H1 (cell line): Measurements from ENCODE around the gene HSD3B1. TPM values are rescaled to one million over a fixed set of nuclear protein-coding genes. Genes with fewer than 3 reads are reported as not detected.

Source experiments
- CTCF ChIA-PET: fragments of 300-600 bp; sonication (Branson Sonifier 250); formaldehyde crosslinking; loops from one replicate; lab custom pipeline; 2021; ENCODE audit not compliant: partially characterized antibody; lab: Charles Lee
- POLR2A ChIA-PET: fragments of 300-600 bp; sonication (Branson Sonifier 250); formaldehyde crosslinking; loops from one replicate; lab custom pipeline; 2021; ENCODE audit warnings: inconsistent platforms; ENCODE audit not compliant: partially characterized antibody; lab: Charles Lee
- DNase-seq, 2 experiments: peaks; one replicate each; pipeline versions ENCODE4 v3.0.0 to v3.0.0-alpha.2; 2010 to 2022; ENCODE audit warnings: low spot score in 2 of 2, low read depth in 1 of 2, mixed read lengths in 1 of 2
- FAIRE-seq: peaks from 2 replicates; lab custom pipeline; 2011; peaks lifted over from hg19 to GRCh38; lab: Jason Lieb, UNC
- H2AFZ ChIP-seq: 2 replicates; pipeline ENCODE4 v1.8.1; 2012; ENCODE audit warnings: low read length, inconsistent platforms
- H2AK5ac ChIP-seq: 2 replicates; pipeline ENCODE4 v1.6.1; 2013; ENCODE audit warnings: low read depth, low read length
- H2BK120ac ChIP-seq: replicated peaks from 2 replicates; pipeline ENCODE3; 2013; ENCODE audit warnings: low read depth, low read length, inconsistent platforms
- H2BK12ac ChIP-seq: 2 replicates; pipeline ENCODE4 v1.6.1; 2013; ENCODE audit warnings: low read depth, low read length
- H2BK15ac ChIP-seq: 2 replicates; pipeline ENCODE4 v1.6.1; 2013; ENCODE audit warnings: low read length
- H2BK20ac ChIP-seq: 2 replicates; pipeline ENCODE4 v1.6.1; 2013; ENCODE audit warnings: low read length
- H2BK5ac ChIP-seq: 2 replicates; pipeline ENCODE4 v1.6.1; 2013; ENCODE audit warnings: low read depth, low read length
- H3K14ac ChIP-seq: 2 replicates; pipeline ENCODE4 v1.6.1; 2013; ENCODE audit warnings: inconsistent platforms; ENCODE audit not compliant: insufficient read length
- H3K18ac ChIP-seq: 2 replicates; pipeline ENCODE4 v1.6.1; 2013; ENCODE audit warnings: low read length; ENCODE audit errors: extremely low read depth
- H3K23ac ChIP-seq: 2 replicates; pipeline ENCODE4 v1.6.1; 2013; ENCODE audit warnings: inconsistent platforms; ENCODE audit not compliant: insufficient read length
- H3K23me2 ChIP-seq: 2 replicates; pipeline ENCODE4 v1.6.1; 2013; ENCODE audit warnings: low read depth, low read length
- H3K27ac ChIP-seq: 2 replicates; pipeline ENCODE4 v1.6.1; 2011; ENCODE audit warnings: low read depth, low read length, inconsistent platforms
- H3K27me3 ChIP-seq, 4 experiments: replicated peaks in 1 of 4; 1 replicate in 1 of 4; 2 replicates in 3 of 4; pipeline versions ENCODE4 v1.6.1 to v1.8.1; 2011 to 2013; ENCODE audit warnings: low read length in 3 of 4, mild to moderate bottlenecking in 3 of 4, inconsistent platforms in 2 of 4, mixed read lengths in 2 of 4, moderate library complexity in 1 of 4; ENCODE audit not compliant: control insufficient read depth in 3 of 4, insufficient read depth in 3 of 4; ENCODE audit errors: extremely low read depth in 1 of 4
- H3K36me3 ChIP-seq, 4 experiments: 2 replicates each; pipeline versions ENCODE4 v1.6.1 to v1.8.1; 2011 to 2013; ENCODE audit warnings: mild to moderate bottlenecking in 4 of 4, low read length in 3 of 4, moderate library complexity in 2 of 4, control low read depth in 1 of 4, inconsistent platforms in 1 of 4; ENCODE audit not compliant: insufficient read depth in 4 of 4, control insufficient read depth in 2 of 4
- H3K4ac ChIP-seq: replicated peaks from 2 replicates; pipeline ENCODE3; 2013; ENCODE audit warnings: low read length, low read depth, mixed read lengths, inconsistent platforms; ENCODE audit not compliant: insufficient read length
- H3K4me1 ChIP-seq, 4 experiments: replicated peaks in 1 of 4; 1 replicate in 1 of 4; 2 replicates in 3 of 4; pipeline versions ENCODE4 v1.6.1 to v1.8.1; 2011 to 2013; ENCODE audit warnings: low read length in 3 of 4, inconsistent platforms in 2 of 4, mixed read lengths in 1 of 4; ENCODE audit not compliant: insufficient read depth in 4 of 4, control insufficient read depth in 3 of 4
- H3K4me2 ChIP-seq, 2 experiments: 2 replicates each; pipeline versions ENCODE4 v1.6.1 to v1.8.1; 2011 to 2013; ENCODE audit warnings: low read depth in 2 of 2, low read length in 2 of 2, control low read depth in 1 of 2, inconsistent platforms in 1 of 2, mild to moderate bottlenecking in 1 of 2; ENCODE audit not compliant: insufficient read depth in 1 of 2
- H3K4me3 ChIP-seq, 4 experiments: fragments of 200-600, 300-600 bp in 1 of 4; sonication (generic), shearing (Covaris generic), sonication (Bioruptor Twin) in 1 of 4; 2 replicates each; pipeline versions ENCODE4 v1.5.1 to v1.8.1; 2011 to 2016; ENCODE audit warnings: low read length in 4 of 4, low read depth in 3 of 4, control low read depth in 2 of 4, inconsistent platforms in 2 of 4, mild to moderate bottlenecking in 2 of 4, mixed read lengths in 1 of 4, moderate library complexity in 1 of 4; ENCODE audit not compliant: insufficient read depth in 2 of 4; ENCODE audit errors: extremely low read depth in 1 of 4
- H3K56ac ChIP-seq: replicated peaks from 2 replicates; pipeline ENCODE3; 2013; ENCODE audit warnings: low read depth, mild to moderate bottlenecking, mixed read lengths, low read length, inconsistent platforms; ENCODE audit not compliant: insufficient read length
- H3K79me1 ChIP-seq: 2 replicates; pipeline ENCODE4 v1.6.1; 2013; ENCODE audit warnings: low read depth, low read length, control low read depth
- H3K79me2 ChIP-seq, 2 experiments: 2 replicates each; pipeline versions ENCODE4 v1.6.1 to v1.8.1; 2012 to 2013; ENCODE audit warnings: low read length in 2 of 2, mild to moderate bottlenecking in 2 of 2, inconsistent platforms in 1 of 2; ENCODE audit not compliant: insufficient read depth in 2 of 2, control insufficient read depth in 1 of 2
- H3K9ac ChIP-seq, 4 experiments: replicated peaks in 1 of 4; 1 replicate in 1 of 4; 2 replicates in 3 of 4; pipeline versions ENCODE4 v1.6.1 to v1.8.1; 2011 to 2013; ENCODE audit warnings: low read depth in 3 of 4, low read length in 3 of 4, control low read depth in 2 of 4, mild to moderate bottlenecking in 2 of 4, moderate library complexity in 2 of 4, inconsistent platforms in 1 of 4; ENCODE audit errors: extremely low read depth in 1 of 4
- H3K9me3 ChIP-seq, 2 experiments: 2 replicates each; pipeline versions ENCODE4 v1.6.1 to v1.8.1; 2012 to 2013; ENCODE audit warnings: mild to moderate bottlenecking in 2 of 2, moderate library complexity in 2 of 2, control low read depth in 1 of 2, inconsistent platforms in 1 of 2, low read depth in 1 of 2, low read length in 1 of 2, mixed read lengths in 1 of 2; ENCODE audit not compliant: insufficient read depth in 2 of 2
- H4K20me1 ChIP-seq, 2 experiments: replicated peaks in 1 of 2; 2 replicates each; pipeline versions ENCODE3 to v1.8.1; 2011 to 2013; ENCODE audit warnings: inconsistent platforms in 2 of 2, low read length in 2 of 2, mild to moderate bottlenecking in 1 of 2; ENCODE audit not compliant: insufficient read depth in 2 of 2, control insufficient read depth in 1 of 2
- H4K5ac ChIP-seq: 2 replicates; pipeline ENCODE4 v1.6.1; 2013; ENCODE audit warnings: low read length, low read depth, mixed read lengths, inconsistent platforms; ENCODE audit not compliant: insufficient read length
- H4K8ac ChIP-seq: 2 replicates; pipeline ENCODE4 v1.8.0; 2013; ENCODE audit warnings: mild to moderate bottlenecking, moderate library complexity, low read length, inconsistent platforms; ENCODE audit not compliant: insufficient read depth; ENCODE audit errors: extremely low read depth
- H4K91ac ChIP-seq: replicated peaks from 2 replicates; pipeline ENCODE3; 2013; ENCODE audit warnings: low read length, mixed read lengths, inconsistent platforms; ENCODE audit not compliant: insufficient read length
- SP1 ChIP-seq: IDR thresholded peaks from 2 replicates; pipeline ENCODE4 v1.6.1; 2011; ENCODE audit warnings: low read depth, low read length
- WGBS, 2 experiments: shearing (Covaris generic) in 1 of 2; methylation state at CpG; one replicate each; pipeline versions ENCODE4 v1.1.6 to v1.1.7; 2013 to 2015; ENCODE audit warnings: low lambda C conversion rate in 2 of 2, mixed read lengths in 2 of 2, inconsistent platforms in 1 of 2, low coverage in 1 of 2, missing lambda C conversion rate in 1 of 2; ENCODE audit not compliant: insufficient replicate concordance in 2 of 2, insufficient coverage in 1 of 2, insufficient read length in 1 of 2; ENCODE audit errors: extremely low coverage in 1 of 2, missing lambda C conversion rate in 1 of 2; 5-methylcytosine and 5-hydroxymethylcytosine counted together
- polyA plus RNA-seq, 7 experiments: library from polyadenylated mRNA; depleted of rRNA in 3 of 7; stranded (reverse) in 5 of 7; unstranded in 2 of 7; fragments of >200 nt in 5 of 7; fragments of 200-250 nt in 2 of 7; gene quantifications; 1 replicate in 5 of 7; 2 replicates in 1 of 7; 4 replicates in 1 of 7; pipeline versions ENCODE4 v1.2.1 to v1.2.3, GENCODE V29; 2011 to 2013; ENCODE audit warnings: missing spikeins in 2 of 7, mixed read lengths in 2 of 7
- total RNA-seq: library from RNA; stranded (reverse); fragmentation: NEBNext Ultra II Directional; extraction: Animal tissue kit (Norgen Biotek cat#: 25700); gene quantifications from 2 replicates; pipeline ENCODE4 v1.2.1, GENCODE V29; 2021
- TF ChIP-seq, protein P1 (sequence below): IDR thresholded peaks from 2 replicates; pipeline ENCODE4 v1.6.1; 2011; ENCODE audit warnings: low read depth, mild to moderate bottlenecking, low read length; ENCODE audit not compliant: insufficient read depth

HSD3B1 gene
- total and polyA plus RNA-seq, 2 of the 8 experiments (the other 6 are each of a cell fraction or from before 2014, with no cell fraction given), result not detected

DNA sequence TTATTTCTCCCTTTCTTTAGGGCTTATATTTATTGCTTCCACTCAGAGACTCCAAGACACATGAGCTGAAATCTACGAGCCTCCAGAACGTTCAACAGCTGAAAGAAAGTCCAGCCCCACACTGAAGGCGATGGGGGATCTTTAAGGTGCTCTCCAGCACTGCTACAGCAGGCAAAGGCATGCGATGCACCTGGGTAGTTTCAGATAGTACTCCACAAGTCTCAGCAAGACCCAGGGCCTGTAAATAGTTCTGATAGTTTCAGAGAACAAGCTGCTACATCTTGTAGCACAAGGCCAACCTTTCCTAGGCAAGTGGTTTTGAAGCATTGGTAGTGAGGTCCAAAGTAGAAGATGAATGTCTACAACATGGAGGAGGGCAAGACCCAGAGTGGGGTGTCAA is 2.2 kb upstream of the HSD3B1 start:
- Histone ChIP-seq H4K91ac (no peak overlapping the region), H2AK5ac (no peak overlapping the region), H3K27me3 (no peaks in the 10 kb centered on the region), H3K4ac (no peak overlapping the region), H4K5ac (no peak overlapping the region), H2BK20ac (no peak overlapping the region), H3K23ac (no peak overlapping the region), H3K4me3 (no peak overlapping the region), H3K9ac (no peak overlapping the region), H3K9me3 (no peaks in the 10 kb centered on the region), H3K18ac (no peak overlapping the region), H3K56ac (no peak overlapping the region), H3K79me2 (no peaks in the 10 kb centered on the region), H3K4me1 (no peaks in the 10 kb centered on the region), H2BK12ac (no peak overlapping the region), H3K23me2 (no peaks in the 10 kb centered on the region), H3K79me1 (no peaks in the 10 kb centered on the region), H2AFZ (no peak overlapping the region), H4K20me1 (no peaks in the 10 kb centered on the region), H2BK15ac (no peak overlapping the region), H2BK5ac (no peak overlapping the region), H3K4me2 (no peak overlapping the region), H2BK120ac (no peak overlapping the region), H3K36me3 (no peaks in the 10 kb centered on the region), H3K27ac (no peak overlapping the region), H4K8ac (no peak overlapping the region), H3K14ac (no peak overlapping the region)
- TF ChIP-seq, protein P1, sequence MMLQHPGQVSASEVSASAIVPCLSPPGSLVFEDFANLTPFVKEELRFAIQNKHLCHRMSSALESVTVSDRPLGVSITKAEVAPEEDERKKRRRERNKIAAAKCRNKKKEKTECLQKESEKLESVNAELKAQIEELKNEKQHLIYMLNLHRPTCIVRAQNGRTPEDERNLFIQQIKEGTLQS, result no peak
- TF ChIP-seq SP1, result no peak
- DNase-seq (no peak), FAIRE-seq (no peak)
- ChIA-PET CTCF (interaction anchor here (1.0 to 1.8 kb wide), 4 partner anchors 29 to 132 kb away, joined by 3 to 8 read pairs (median 5); no protein-coding TSS in a partner anchor), POLR2A (interaction anchor here (0.6 kb wide), 1 partner anchor 153 kb away, joined by 3 read pairs; no protein-coding TSS in a partner anchor)
- WGBS, 2 experiments, result 90% methylated on average over 4 of the region's 4 CpGs; no CpG with 5 or more reads in 1 of the 2 experiments
